IMR-90 (cell line): ENCODE data around the gene CDHR2. TPM values are rescaled to one million over a fixed set of nuclear protein-coding genes. Genes with fewer than 3 reads are reported as not detected.
A peak's percentile ranks its signal among the peaks of the same experiment; 100 is the strongest.

Experiments used
- ATAC-seq: fragments of 200-7000 bp; cut with Tn5 transposase; 2 replicates; pipeline ENCODE4 v1.9.1; 2020; ENCODE audit warnings: low read depth, mild to moderate bottlenecking, moderate library complexity
- BruUV-seq: library from RNA; stranded (reverse); fragments of 400-500 nt; replicated peaks from 2 replicates; lab custom pipeline; 2021; lab: Mats Ljungman, UMichigan
- CTCF ChIA-PET: fragments of 300-600 bp; formaldehyde crosslinking; extraction: SDS; loops from one replicate; lab custom pipeline; 2021; ENCODE audit warnings: antibody characterized with exemption; lab: Yijun Ruan, JAX
- POLR2A ChIA-PET: fragments of 300-600 bp; sonication (Branson Sonifier 250); formaldehyde crosslinking; loops from one replicate; lab custom pipeline; 2022; ENCODE audit warnings: antibody characterized with exemption; ENCODE audit not compliant: unreplicated experiment; lab: Charles Lee
- DNase-seq: peaks from one replicate; pipeline ENCODE4 v3.0.0; 2013
- H2AFZ ChIP-seq: replicated peaks from 2 replicates; pipeline ENCODE3; 2013; ENCODE audit warnings: low read length, mild to moderate bottlenecking; ENCODE audit not compliant: poor library complexity
- H2AK5ac ChIP-seq: 2 replicates; pipeline ENCODE4 v1.6.1; 2013; ENCODE audit warnings: low read depth, low read length, inconsistent platforms
- H2AK9ac ChIP-seq: replicated peaks from 2 replicates; pipeline ENCODE3; 2013; ENCODE audit warnings: mild to moderate bottlenecking, low read depth, low read length, moderate library complexity; ENCODE audit not compliant: poor library complexity
- H2BK120ac ChIP-seq: 2 replicates; pipeline ENCODE4 v1.6.1; 2013; ENCODE audit warnings: low read depth, low read length, inconsistent platforms
- H2BK15ac ChIP-seq: 3 replicates; pipeline ENCODE4 v1.6.1; 2013; ENCODE audit warnings: low read depth, low read length, inconsistent platforms
- H2BK20ac ChIP-seq: 2 replicates; pipeline ENCODE4 v1.6.1; 2013; ENCODE audit warnings: low read depth, mild to moderate bottlenecking, inconsistent platforms, low read length, moderate library complexity
- H2BK5ac ChIP-seq: 2 replicates; pipeline ENCODE4 v1.6.1; 2013; ENCODE audit warnings: mild to moderate bottlenecking, low read depth, low read length, inconsistent platforms; ENCODE audit not compliant: poor library complexity, severe bottlenecking
- H3K14ac ChIP-seq: replicated peaks from 2 replicates; pipeline ENCODE4 v1.6.1; 2013; ENCODE audit warnings: low read depth, low read length, inconsistent platforms
- H3K18ac ChIP-seq: 2 replicates; pipeline ENCODE4 v1.6.1; 2013; ENCODE audit warnings: low read depth, low read length, control low read depth
- H3K23ac ChIP-seq: 2 replicates; pipeline ENCODE4 v1.6.1; 2013; ENCODE audit warnings: low read depth, low read length, inconsistent platforms
- H3K27ac ChIP-seq: 2 replicates; pipeline ENCODE4 v1.5.1; 2013; ENCODE audit warnings: mild to moderate bottlenecking, control low read depth, low read length; ENCODE audit not compliant: insufficient read depth
- H3K27me3 ChIP-seq: 2 replicates; pipeline ENCODE4 v1.6.1; 2013; ENCODE audit warnings: low read length; ENCODE audit not compliant: control insufficient read depth, insufficient read depth
- H3K36me3 ChIP-seq: 2 replicates; pipeline ENCODE4 v1.6.1; 2013; ENCODE audit warnings: low read length, mixed read lengths; ENCODE audit not compliant: control insufficient read depth, insufficient read depth
- H3K4ac ChIP-seq: 2 replicates; pipeline ENCODE4 v1.6.1; 2013; ENCODE audit warnings: low read depth, low read length, inconsistent platforms
- H3K4me1 ChIP-seq: 2 replicates; pipeline ENCODE4 v1.6.1; 2013; ENCODE audit warnings: low read length, mixed read lengths; ENCODE audit not compliant: control insufficient read depth, insufficient read depth
- H3K4me2 ChIP-seq: 2 replicates; pipeline ENCODE4 v1.6.1; 2013; ENCODE audit warnings: low read depth, mild to moderate bottlenecking, control low read depth, low read length, moderate library complexity
- H3K4me3 ChIP-seq: 2 replicates; pipeline ENCODE4 v1.5.1; 2013; ENCODE audit warnings: low read depth, mild to moderate bottlenecking, control low read depth, low read length, moderate library complexity; ENCODE audit not compliant: insufficient read depth
- H3K56ac ChIP-seq: 2 replicates; pipeline ENCODE4 v1.6.1; 2013; ENCODE audit warnings: low read length, inconsistent platforms; ENCODE audit not compliant: insufficient read depth; ENCODE audit errors: extremely low read depth
- H3K79me1 ChIP-seq, 2 experiments: 2 replicates each; pipeline ENCODE4 v1.6.1; 2013; ENCODE audit warnings: low read length in 2 of 2, inconsistent platforms in 1 of 2, low read depth in 1 of 2
- H3K9ac ChIP-seq: 2 replicates; pipeline ENCODE4 v1.6.1; 2013; ENCODE audit warnings: low read depth, low read length, control low read depth
- H3K9me1 ChIP-seq: 2 replicates; pipeline ENCODE4 v1.6.1; 2013; ENCODE audit warnings: low read length, inconsistent platforms; ENCODE audit not compliant: insufficient read depth
- H3K9me3 ChIP-seq: 2 replicates; pipeline ENCODE4 v1.6.1; 2013; ENCODE audit warnings: low read length; ENCODE audit not compliant: control insufficient read depth, insufficient read depth
- H4K20me1 ChIP-seq: 2 replicates; pipeline ENCODE4 v1.6.1; 2013; ENCODE audit warnings: low read length, inconsistent platforms; ENCODE audit not compliant: insufficient read depth
- H4K5ac ChIP-seq: 2 replicates; pipeline ENCODE4 v1.6.1; 2013; ENCODE audit warnings: mild to moderate bottlenecking, low read depth, low read length, control low read depth
- H4K8ac ChIP-seq, 2 experiments: 2 replicates each; pipeline ENCODE4 v1.6.1; 2013; ENCODE audit warnings: low read depth in 2 of 2, low read length in 2 of 2, control low read depth in 1 of 2, inconsistent platforms in 1 of 2
- H4K91ac ChIP-seq: 2 replicates; pipeline ENCODE4 v1.6.1; 2013; ENCODE audit warnings: low read depth, low read length, inconsistent platforms; ENCODE audit not compliant: insufficient read depth
- BHLHE40 ChIP-seq: fragments of 150-350 bp; IDR thresholded peaks from 2 replicates; pipeline ENCODE4 v1.6.1; 2016; ENCODE audit warnings: mild to moderate bottlenecking, low read depth, low read length
- CTCF ChIP-seq: conservative IDR thresholded peaks from 2 replicates; pipeline ENCODE4 v1.5.1; 2012; ENCODE audit warnings: mild to moderate bottlenecking, low read depth, low read length, improper control_type of control experiment
- ELK1 ChIP-seq: fragments of 150-350 bp; IDR thresholded peaks from 2 replicates; pipeline ENCODE4 v1.6.1; 2016; ENCODE audit warnings: low read depth, mild to moderate bottlenecking, low read length, moderate library complexity, borderline replicate concordance
- MAFK ChIP-seq: IDR thresholded peaks from 2 replicates; pipeline ENCODE4 v1.6.1; 2012; ENCODE audit warnings: low read depth, low read length, improper control_type of control experiment
- NFE2L2 ChIP-seq: fragments of 150-350 bp; IDR thresholded peaks from 2 replicates; pipeline ENCODE4 v1.6.1; 2016; ENCODE audit warnings: low read depth, mild to moderate bottlenecking, low read length
- RAD21 ChIP-seq: IDR thresholded peaks from 2 replicates; pipeline ENCODE4 v1.6.1; 2012; ENCODE audit warnings: low read length, improper control_type of control experiment
- RCOR1 ChIP-seq: IDR thresholded peaks from 2 replicates; pipeline ENCODE4 v1.6.1; 2012; ENCODE audit warnings: mild to moderate bottlenecking, low read length, improper control_type of control experiment; ENCODE audit not compliant: insufficient replicate concordance
- USF2 ChIP-seq: fragments of 150-350 bp; IDR thresholded peaks from 2 replicates; pipeline ENCODE4 v1.6.1; 2017; ENCODE audit warnings: mild to moderate bottlenecking, antibody characterized with exemption, low read length, low read depth
- WGBS, 2 experiments: methylation state at CpG; one replicate each; pipeline versions ENCODE4 v1.1.5 to v1.1.7; 2013; ENCODE audit warnings: missing lambda C conversion rate in 2 of 2; ENCODE audit not compliant: insufficient read length in 1 of 2; ENCODE audit errors: extremely low coverage in 2 of 2; 5-methylcytosine and 5-hydroxymethylcytosine counted together
- dilution Hi-C: fragments of 300-500 bp; cut with HindIII; formaldehyde crosslinking; loops from one replicate; pipeline ENCODE4 v1.14.3; 2018; ENCODE audit warnings: low sequenced_read_pairs; ENCODE audit not compliant: unreplicated experiment
- in situ Hi-C: fragments of 300-500 bp; cut with MboI; formaldehyde crosslinking; loops from 3 replicates; pipeline ENCODE4 v1.14.3; 2019; ENCODE audit warnings: low sequenced_read_pairs, inconsistent platforms, mixed read lengths
- intact Hi-C: fragments of 100-400 bp; cut with micrococcal nuclease; formaldehyde crosslinking; loops from 2 replicates; pipeline ENCODE4 v1.10.0; 2022
- polyA plus RNA-seq, 3 experiments: library from polyadenylated mRNA; depleted of rRNA; stranded (reverse); fragments of >200 nt; gene quantifications; 2 replicates each; pipeline ENCODE4 v1.2.3, GENCODE V29; 2012; ENCODE audit warnings: low replicate concordance in 1 of 3
- total RNA-seq: library from RNA; depleted of rRNA; stranded (reverse); fragments of >200 nt; gene quantifications from 2 replicates; pipeline ENCODE4 v1.2.3, GENCODE V29; 2012

The CDHR2 gene
- total and polyA plus RNA-seq, 2 of the 4 experiments (the other 2 are of a cell fraction), result not detected

GRCh38 chr5:176560364-176560763 is 11.2 kb downstream of the CDHR2 start:
- Histone ChIP-seq H3K56ac (no peak overlapping the region), H3K4me2 (no peak overlapping the region), H4K91ac (no peak overlapping the region), H3K9ac (no peak overlapping the region), H3K4me3 (no peak overlapping the region), H2AK9ac (peak overlapping the region; percentile 70), H3K36me3 (no peaks in the 10 kb centered on the region), H2BK5ac (no peak overlapping the region), H3K23ac (no peak overlapping the region), H4K20me1 (no peaks in the 10 kb centered on the region), H3K18ac (no peak overlapping the region), H3K9me3 (peaks cover 3% of the 10 kb centered on the region), H3K27me3 (peaks cover 21% of the 10 kb centered on the region), H4K5ac (no peak overlapping the region), H3K9me1 (no peaks in the 10 kb centered on the region), H3K14ac (no peak overlapping the region), H2AK5ac (no peak overlapping the region), H2AFZ (no peak overlapping the region), H3K4me1 (no peaks in the 10 kb centered on the region), H3K4ac (no peak overlapping the region), H2BK20ac (no peak overlapping the region), H3K79me1 (no peaks in the 10 kb centered on the region), H2BK15ac (no peak overlapping the region), H4K8ac (no peak overlapping the region), H2BK120ac (no peak overlapping the region), H3K27ac (no peak overlapping the region)
- TF ChIP-seq NFE2L2 (no peak), MAFK (no peak), ELK1 (no peak), BHLHE40 (no peak), RCOR1 (no peak), CTCF (no peak), RAD21 (no peak), USF2 (no peak)
- whole genome bisulfite sequencing, 2 experiments, result 86% methylated on average over 4 of the region's 8 CpGs; no CpG with 5 or more reads in 1 of the 2 experiments
- intact Hi-C loops, result no loop called here
- ATAC-seq (no peak), DNase-seq (no peak)
- ChIA-PET CTCF (interaction anchor here (0.5 kb wide), 1 partner anchor 146 kb away, joined by 4 read pairs; no protein-coding TSS in a partner anchor), POLR2A (no interaction called here)
- in situ Hi-C loops, result loop anchor here (25.0 kb wide), 1 partner anchor 823 kb away; no protein-coding TSS in a partner anchor
- dilution Hi-C loops, result no loop called here
- no TSS peak for BruUV-seq
